ENCODE measurements around the gene DPYSL5. TPM values are rescaled to one million over a fixed set of nuclear protein-coding genes. Genes with fewer than 3 reads are reported as not detected.

DPYSL5 gene
- total and polyA plus RNA-seq, 12 donors, result 0.34 to 1.6 (median 0.82) TPM; not detected in 4

DNA sequence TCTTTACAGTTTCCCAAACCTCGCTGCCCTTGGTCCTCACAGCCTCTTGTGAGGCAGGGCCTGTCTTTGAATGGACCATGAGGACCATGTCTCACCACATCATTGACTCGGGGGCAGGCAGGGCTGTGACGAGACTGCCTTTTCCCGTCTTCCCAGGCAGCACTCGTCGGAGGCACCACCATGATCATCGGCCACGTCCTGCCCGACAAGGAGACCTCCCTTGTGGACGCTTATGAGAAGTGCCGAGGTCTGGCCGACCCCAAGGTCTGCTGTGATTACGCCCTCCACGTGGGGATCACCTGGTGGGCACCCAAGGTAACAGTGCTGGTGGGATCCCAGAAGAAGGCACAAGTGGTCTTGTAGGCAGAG, 76.8 kb downstream of the DPYSL5 start:
- H3K27ac ChIP-seq, result no peak overlapping the region
- 86 to 96% (median 91%) methylated on average over 6 to 14 of the region's 14 CpGs for WGBS, 4 donors
- no peak overlapping the region for H3K4me3 ChIP-seq
- no peaks in the 10 kb centered on the region for H3K27me3 ChIP-seq
- no peaks in the 10 kb centered on the region for H3K4me1 ChIP-seq (replicated peaks in 1 of 2)
- no peaks in the 10 kb centered on the region for H3K36me3 ChIP-seq (replicated peaks in 1 of 2)
- no peak for TF ChIP-seq POLR2A (IDR thresholded peaks at IDR 0.05)
- TF ChIP-seq, protein P1, sequence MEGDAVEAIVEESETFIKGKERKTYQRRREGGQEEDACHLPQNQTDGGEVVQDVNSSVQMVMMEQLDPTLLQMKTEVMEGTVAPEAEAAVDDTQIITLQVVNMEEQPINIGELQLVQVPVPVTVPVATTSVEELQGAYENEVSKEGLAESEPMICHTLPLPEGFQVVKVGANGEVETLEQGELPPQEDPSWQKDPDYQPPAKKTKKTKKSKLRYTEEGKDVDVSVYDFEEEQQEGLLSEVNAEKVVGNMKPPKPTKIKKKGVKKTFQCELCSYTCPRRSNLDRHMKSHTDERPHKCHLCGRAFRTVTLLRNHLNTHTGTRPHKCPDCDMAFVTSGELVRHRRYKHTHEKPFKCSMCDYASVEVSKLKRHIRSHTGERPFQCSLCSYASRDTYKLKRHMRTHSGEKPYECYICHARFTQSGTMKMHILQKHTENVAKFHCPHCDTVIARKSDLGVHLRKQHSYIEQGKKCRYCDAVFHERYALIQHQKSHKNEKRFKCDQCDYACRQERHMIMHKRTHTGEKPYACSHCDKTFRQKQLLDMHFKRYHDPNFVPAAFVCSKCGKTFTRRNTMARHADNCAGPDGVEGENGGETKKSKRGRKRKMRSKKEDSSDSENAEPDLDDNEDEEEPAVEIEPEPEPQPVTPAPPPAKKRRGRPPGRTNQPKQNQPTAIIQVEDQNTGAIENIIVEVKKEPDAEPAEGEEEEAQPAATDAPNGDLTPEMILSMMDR (IDR thresholded peaks at IDR 0.05), result no peak
- no peak for DNase-seq
- intact Hi-C loops (cut with DNase I), result no loop called here
- H3K9me3 ChIP-seq (replicated peaks in 1 of 3), result no peaks in the 10 kb centered on the region

DNA sequence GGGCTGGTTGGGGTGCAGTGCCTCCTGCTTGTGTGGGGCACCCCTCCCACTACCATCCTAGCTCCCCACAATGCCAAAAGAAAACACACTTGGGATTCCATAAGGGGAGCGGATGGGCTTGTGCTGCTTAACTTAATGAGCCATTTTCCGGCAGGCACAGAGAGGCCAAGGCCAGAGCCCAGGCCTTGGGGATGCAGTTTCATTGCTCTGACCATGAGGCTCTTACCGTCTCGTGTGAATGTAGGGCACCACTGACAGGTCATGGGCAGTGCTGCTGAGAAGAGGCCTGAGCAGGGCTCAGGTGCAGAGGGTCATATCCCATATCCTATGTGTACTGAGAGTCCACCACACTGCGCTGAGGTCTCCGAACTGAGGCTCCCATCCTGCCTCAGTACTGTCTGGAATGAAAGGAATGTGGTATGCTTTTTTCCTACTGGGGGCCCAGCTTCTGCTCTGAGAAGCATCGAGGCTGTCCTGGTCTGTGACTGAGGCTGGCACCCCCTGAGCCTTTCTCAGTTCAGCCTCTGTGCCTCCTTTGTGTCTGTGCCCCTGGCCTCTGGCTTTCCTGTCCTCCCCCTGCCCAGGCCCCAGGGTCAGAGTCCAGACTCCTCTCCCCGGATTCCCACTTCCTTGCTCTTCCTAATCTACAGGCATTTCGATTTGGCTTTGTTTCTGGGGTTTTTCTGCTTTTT, 77.3 kb downstream of the DPYSL5 start:
- WGBS, 4 donors, result 50 to 62% (median 55%) methylated on average over 6 to 9 of the region's 9 CpGs
- intact Hi-C loops (cut with DNase I), result no loop called here

DNA sequence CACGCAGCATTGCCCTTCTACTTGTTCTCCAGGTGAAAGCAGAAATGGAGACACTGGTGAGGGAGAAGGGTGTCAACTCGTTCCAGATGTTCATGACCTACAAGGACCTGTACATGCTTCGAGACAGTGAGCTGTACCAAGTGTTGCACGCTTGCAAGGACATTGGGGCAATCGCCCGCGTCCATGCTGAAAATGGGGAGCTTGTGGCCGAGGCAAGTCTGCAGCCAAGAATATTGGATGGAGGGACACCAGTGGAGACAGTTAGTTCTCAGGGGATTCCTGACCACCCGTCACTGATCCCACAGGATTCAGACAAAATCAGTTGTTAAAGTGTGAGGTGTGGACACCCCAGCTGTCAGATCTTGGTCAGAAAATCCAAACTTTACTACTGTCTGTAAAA, 79.3 kb downstream of the DPYSL5 start:
- Histone ChIP-seq H3K4me3 (no peak overlapping the region), H3K27ac (no peak overlapping the region), H3K4me1 (replicated peaks in 1 of 2) (no peaks in the 10 kb centered on the region), H3K9me3 (replicated peaks in 1 of 3) (no peaks in the 10 kb centered on the region), H3K27me3 (no peaks in the 10 kb centered on the region), H3K36me3 (replicated peaks in 1 of 2) (no peaks in the 10 kb centered on the region)
- intact Hi-C loops (cut with DNase I), result no loop called here
- no peak for TF ChIP-seq POLR2A (IDR thresholded peaks at IDR 0.05)
- TF ChIP-seq, protein P1 (IDR thresholded peaks at IDR 0.05), result no peak
- 88 to 95% (median 88%) methylated on average over 3 to 9 of the region's 9 CpGs for WGBS, 4 donors
- no peak for DNase-seq

More for the DNA sequence above, 77.3 kb downstream of the DPYSL5 start:
- no peak for DNase-seq
- no peaks in the 10 kb centered on the region for H3K27me3 ChIP-seq
- TF ChIP-seq, protein P1 (IDR thresholded peaks at IDR 0.05), result no peak
- TF ChIP-seq POLR2A (IDR thresholded peaks at IDR 0.05), result no peak
- no peak overlapping the region for H3K27ac ChIP-seq
- no peaks in the 10 kb centered on the region for H3K9me3 ChIP-seq (replicated peaks in 1 of 3)
- H3K4me3 ChIP-seq, result no peak overlapping the region
- no peaks in the 10 kb centered on the region for H3K36me3 ChIP-seq (replicated peaks in 1 of 2)
- no peaks in the 10 kb centered on the region for H3K4me1 ChIP-seq (replicated peaks in 1 of 2)

DNA sequence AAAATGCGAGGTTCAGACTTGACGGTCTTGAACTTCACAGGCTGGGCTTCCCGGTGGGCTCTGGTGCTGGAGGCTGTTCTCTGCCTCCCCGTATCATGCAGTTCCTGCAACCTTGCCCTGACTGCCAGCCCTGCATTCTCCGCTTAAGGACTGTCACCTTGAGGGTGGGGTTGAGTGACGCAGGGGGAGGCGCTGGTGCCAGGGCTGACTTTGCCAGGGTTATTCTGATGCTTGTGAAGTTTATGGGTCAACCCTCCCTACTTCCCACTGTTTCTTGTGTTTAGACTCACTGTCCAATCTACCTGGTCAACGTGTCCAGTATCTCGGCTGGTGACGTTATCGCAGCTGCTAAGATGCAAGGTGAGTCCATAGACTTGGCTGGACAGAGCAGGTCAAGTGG, 85.0 kb downstream of the DPYSL5 start:
- no peaks in the 10 kb centered on the region for H3K27me3 ChIP-seq
- no peaks in the 10 kb centered on the region for H3K9me3 ChIP-seq (replicated peaks in 1 of 3)
- TF ChIP-seq, protein P1 (IDR thresholded peaks at IDR 0.05), result no peak
- no peak for TF ChIP-seq POLR2A (IDR thresholded peaks at IDR 0.05)
- peaks cover 0 to 5% of the 10 kb centered on the region in 2 donors for H3K4me1 ChIP-seq (replicated peaks in 1 of 2)
- WGBS, 4 donors, result 57 to 69% (median 64%) methylated on average over 11 of the region's 11 CpGs
- peak in 2 of 7 donors; percentile 13 to 38 for DNase-seq
- no peak overlapping the region for H3K27ac ChIP-seq
- intact Hi-C loops (cut with DNase I), result no loop called here
- H3K36me3 ChIP-seq (replicated peaks in 1 of 2), result no peaks in the 10 kb centered on the region
- no peak overlapping the region for H3K4me3 ChIP-seq

All from adrenal gland (tissue), 12 donors.